ENCODE data around the gene ASTL.

GRCh38 chr2:96153291-96153713 lies 15.0 kb upstream of the ASTL start:
- TF ChIP-seq RARB (CRISPR knock-in tag; IDR thresholded peaks at IDR 0.05) (no peak), ZFP3 (CRISPR knock-in tag; IDR thresholded peaks at IDR 0.05) (no peak), ZNF70 (CRISPR knock-in tag; IDR thresholded peaks at IDR 0.05) (no peak)
